SJCRH30 (cell line): Measurements from ENCODE around the gene SLC37A3. TPM values are rescaled to one million over a fixed set of nuclear protein-coding genes. Genes with fewer than 3 reads are reported as not detected.
A peak's percentile ranks its signal among the peaks of the same experiment; 100 is the strongest.
"Not testable (repeated sequence)": the region's sequence is repeated elsewhere in the genome, so short reads cannot be mapped to it uniquely, and the experiment has no call there.

ENCODE experiments used
- DNase-seq, 2 experiments: peaks; one replicate each; pipeline ENCODE4 v3.0.0-alpha.2; 2015 to 2020
- H3K27ac ChIP-seq: fragments of 250-450 bp; sonication (Bioruptor Pico); 2 replicates; pipeline ENCODE4 v1.5.1; 2020; ENCODE audit warnings: mild to moderate bottlenecking, moderate library complexity
- H3K27me3 ChIP-seq: fragments of 250-450 bp; sonication (Bioruptor Pico); 2 replicates; pipeline ENCODE4 v1.5.1; 2020; ENCODE audit warnings: mild to moderate bottlenecking, moderate library complexity
- H3K36me3 ChIP-seq: fragments of 250-450 bp; sonication (Bioruptor Pico); 2 replicates; pipeline ENCODE4 v1.5.1; 2020; ENCODE audit warnings: mild to moderate bottlenecking, moderate library complexity
- H3K4me1 ChIP-seq: fragments of 250-450 bp; sonication (Bioruptor Pico); 2 replicates; pipeline ENCODE4 v1.5.1; 2020; ENCODE audit warnings: mild to moderate bottlenecking, moderate library complexity
- H3K4me3 ChIP-seq: fragments of 250-450 bp; sonication (Bioruptor Pico); 2 replicates; pipeline ENCODE4 v1.5.1; 2020; ENCODE audit warnings: mild to moderate bottlenecking, moderate library complexity
- H3K9me3 ChIP-seq: fragments of 250-450 bp; sonication (Bioruptor Pico); replicated peaks from 2 replicates; pipeline ENCODE4 v1.5.1; 2020; ENCODE audit warnings: mild to moderate bottlenecking, moderate library complexity
- total RNA-seq: library from RNA; depleted of rRNA; stranded (reverse); fragments of >200 nt; shearing (Covaris generic); gene quantifications from 2 replicates; pipeline ENCODE4 v1.2.3, GENCODE V29; 2014; rRNA removed

The SLC37A3 gene
- total RNA-seq, result 19.5 and 26.1 TPM in 2 replicates

GRCh38 chr7:140397784-140398750 lies at the start of gene SLC37A3:
Gene SLC37A3 (minus strand): TSS chr7:140398530. CDS start chr7:140382526, 16,004 bp downstream.
- Histone ChIP-seq H3K27me3 (no peaks in the 10 kb centered on the region), H3K27ac (peak within 1 kb of the TSS; percentile 43)

GRCh38 chr7:140447841-140448240 lies 49.5 kb upstream of the SLC37A3 start:
- H3K36me3 ChIP-seq, result no peaks in the 10 kb centered on the region
- H3K27ac ChIP-seq, result no peak overlapping the region
- H3K9me3 ChIP-seq, result no peaks in the 10 kb centered on the region
- H3K27me3 ChIP-seq, result no peaks in the 10 kb centered on the region
- no peak overlapping the region for H3K4me3 ChIP-seq
- no peak for DNase-seq
- H3K4me1 ChIP-seq, result no peaks in the 10 kb centered on the region

More at GRCh38 chr7:140397784-140398750, at the start of gene SLC37A3:
- H3K4me1 ChIP-seq, result peaks cover 8% of the 10 kb centered on the region
- H3K4me3 ChIP-seq, result peak within 1 kb of the TSS; percentile 94
- H3K9me3 ChIP-seq, result no peaks in the 10 kb centered on the region
- DNase-seq, result peak; percentile 80 to 82
- no peaks in the 10 kb centered on the region for H3K36me3 ChIP-seq

GRCh38 chr7:140446467-140446866 lies 48.1 kb upstream of the SLC37A3 start:
- H3K4me1 ChIP-seq, result no peaks in the 10 kb centered on the region
- no peaks in the 10 kb centered on the region for H3K27me3 ChIP-seq
- no peak overlapping the region for H3K4me3 ChIP-seq
- no peaks in the 10 kb centered on the region for H3K36me3 ChIP-seq
- no peak overlapping the region for H3K27ac ChIP-seq
- no peak for DNase-seq
- no peaks in the 10 kb centered on the region for H3K9me3 ChIP-seq

- Histone ChIP-seq H3K9me3 (no peaks in the 10 kb centered on the region), H3K27ac (no peak overlapping the region), H3K36me3 (no peaks in the 10 kb centered on the region), H3K27me3 (no peaks in the 10 kb centered on the region), H3K4me1 (no peaks in the 10 kb centered on the region), H3K4me3 (no peak overlapping the region)
- no peak for DNase-seq
Observed at GRCh38 chr7:140441519-140441918, 43.2 kb upstream of the SLC37A3 start.

GRCh38 chr7:140440593-140440992 lies 42.3 kb upstream of the SLC37A3 start:
- no peak overlapping the region for H3K4me3 ChIP-seq
- no peaks in the 10 kb centered on the region for H3K27me3 ChIP-seq
- H3K9me3 ChIP-seq, result no peaks in the 10 kb centered on the region
- no peaks in the 10 kb centered on the region for H3K36me3 ChIP-seq
- no peak overlapping the region for H3K27ac ChIP-seq
- DNase-seq, result no peak
- no peaks in the 10 kb centered on the region for H3K4me1 ChIP-seq

GRCh38 chr7:140439359-140439758 lies 41.0 kb upstream of the SLC37A3 start:
- DNase-seq, result no peak
- Histone ChIP-seq H3K9me3 (no peaks in the 10 kb centered on the region), H3K27ac (no peak overlapping the region)

GRCh38 chr7:140435252-140435895 lies 37.0 kb upstream of the SLC37A3 start:
- no peak overlapping the region for H3K4me3 ChIP-seq
- no peak for DNase-seq
- H3K27me3 ChIP-seq, result no peaks in the 10 kb centered on the region
- no peaks in the 10 kb centered on the region for H3K4me1 ChIP-seq
- H3K27ac ChIP-seq, result no peak overlapping the region
- no peaks in the 10 kb centered on the region for H3K9me3 ChIP-seq
- no peaks in the 10 kb centered on the region for H3K36me3 ChIP-seq

More at GRCh38 chr7:140439359-140439758, 41.0 kb upstream of the SLC37A3 start:
- no peaks in the 10 kb centered on the region for H3K36me3 ChIP-seq
- H3K27me3 ChIP-seq, result no peaks in the 10 kb centered on the region
- no peak overlapping the region for H3K4me3 ChIP-seq
- no peaks in the 10 kb centered on the region for H3K4me1 ChIP-seq

- Histone ChIP-seq H3K4me3 (no peak overlapping the region), H3K36me3 (no peaks in the 10 kb centered on the region), H3K27me3 (no peaks in the 10 kb centered on the region), H3K9me3 (no peaks in the 10 kb centered on the region), H3K4me1 (no peaks in the 10 kb centered on the region), H3K27ac (no peak overlapping the region)
- no peak for DNase-seq
Observed at GRCh38 chr7:140433396-140433795, 35.1 kb upstream of the SLC37A3 start.

GRCh38 chr7:140426130-140426529 lies 27.8 kb upstream of the SLC37A3 start:
- Histone ChIP-seq H3K9me3 (no peaks in the 10 kb centered on the region), H3K4me3 (no peak overlapping the region)
- no peak for DNase-seq

GRCh38 chr7:140425718-140426117 lies 27.4 kb upstream of the SLC37A3 start:
- Histone ChIP-seq H3K9me3 (no peaks in the 10 kb centered on the region), H3K27ac (no peak overlapping the region), H3K27me3 (no peaks in the 10 kb centered on the region), H3K4me3 (no peak overlapping the region), H3K36me3 (no peaks in the 10 kb centered on the region), H3K4me1 (no peaks in the 10 kb centered on the region)
- no peak for DNase-seq

More at GRCh38 chr7:140426130-140426529, 27.8 kb upstream of the SLC37A3 start:
- H3K27me3 ChIP-seq, result no peaks in the 10 kb centered on the region
- no peaks in the 10 kb centered on the region for H3K36me3 ChIP-seq
- no peak overlapping the region for H3K27ac ChIP-seq
- no peaks in the 10 kb centered on the region for H3K4me1 ChIP-seq

- no peaks in the 10 kb centered on the region for H3K4me1 ChIP-seq
- H3K36me3 ChIP-seq, result no peaks in the 10 kb centered on the region
- no peak overlapping the region for H3K4me3 ChIP-seq
- no peak overlapping the region for H3K27ac ChIP-seq
- H3K27me3 ChIP-seq, result no peaks in the 10 kb centered on the region
- no peak for DNase-seq
- H3K9me3 ChIP-seq, result no peaks in the 10 kb centered on the region
Observed at GRCh38 chr7:140423501-140423900, 25.2 kb upstream of the SLC37A3 start.

GRCh38 chr7:140421521-140421920 lies 23.2 kb upstream of the SLC37A3 start:
- Histone ChIP-seq H3K4me3 (no peak overlapping the region), H3K27ac (no peak overlapping the region), H3K27me3 (no peaks in the 10 kb centered on the region), H3K4me1 (no peaks in the 10 kb centered on the region), H3K9me3 (no peaks in the 10 kb centered on the region), H3K36me3 (no peaks in the 10 kb centered on the region)
- DNase-seq, result no peak

- H3K4me1 ChIP-seq, result peaks cover 9% of the 10 kb centered on the region; the same call in 1 of the 2 replicates
- no peak for DNase-seq
- no peaks in the 10 kb centered on the region for H3K27me3 ChIP-seq
- H3K36me3 ChIP-seq, result no peaks in the 10 kb centered on the region
- no peaks in the 10 kb centered on the region for H3K9me3 ChIP-seq
- no peak overlapping the region for H3K27ac ChIP-seq
- no peak overlapping the region for H3K4me3 ChIP-seq
Observed at GRCh38 chr7:140418653-140419052, 20.3 kb upstream of the SLC37A3 start.

GRCh38 chr7:140418156-140418472 lies 19.8 kb upstream of the SLC37A3 start:
- DNase-seq, H3K36me3 ChIP-seq, H3K4me1 ChIP-seq, H3K4me3 ChIP-seq, H3K9me3 ChIP-seq, H3K27me3 ChIP-seq, H3K27ac ChIP-seq: not testable (repeated sequence)

- DNase-seq, result no peak
- no peak overlapping the region for H3K27ac ChIP-seq
- no peak overlapping the region for H3K4me3 ChIP-seq
- H3K4me1 ChIP-seq, result peaks cover 9% of the 10 kb centered on the region; the same call in 1 of the 2 replicates
- H3K36me3 ChIP-seq, result no peaks in the 10 kb centered on the region
- no peaks in the 10 kb centered on the region for H3K27me3 ChIP-seq
- no peaks in the 10 kb centered on the region for H3K9me3 ChIP-seq
Observed at GRCh38 chr7:140417456-140418155, 19.3 kb upstream of the SLC37A3 start.
